ENCODE measurements around the gene PPP2R2C.

DNA sequence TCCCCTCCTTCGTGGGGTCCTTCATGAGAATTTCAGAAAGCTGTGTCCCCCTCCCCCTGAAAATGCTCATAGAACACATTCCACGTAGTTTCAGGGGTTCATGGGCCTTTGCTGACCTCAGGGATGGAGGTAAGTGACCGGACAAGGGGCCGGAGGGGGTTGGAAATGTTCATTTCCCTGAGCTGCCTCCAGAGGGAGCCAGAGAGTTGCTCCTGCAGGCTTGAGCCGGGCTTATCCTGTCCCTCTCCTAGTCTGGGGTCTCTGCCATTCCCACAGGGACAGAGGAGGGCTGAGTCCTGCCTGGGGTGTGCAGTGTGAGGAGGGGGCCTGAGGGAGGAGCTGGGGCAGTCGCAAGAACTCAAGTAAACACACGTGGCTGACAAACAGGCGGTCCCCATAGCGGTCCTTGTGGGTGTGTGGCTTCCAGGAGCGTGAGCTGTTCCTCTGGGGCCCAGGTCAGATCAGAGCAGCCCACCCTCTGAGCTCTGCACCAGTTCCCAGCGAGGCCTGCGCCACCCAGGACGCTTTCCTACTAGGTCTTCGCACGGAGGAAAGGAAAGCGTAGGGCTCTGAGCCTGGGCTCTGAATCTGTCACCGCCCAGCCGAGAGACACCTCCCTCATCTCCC, 140.3 kb downstream of the PPP2R2C start:
- TF ChIP-seq CHD1 (IDR thresholded peaks at IDR 0.05; ENCODE audit: low read depth, low read length) (no peak), FOS (IDR thresholded peaks at IDR 0.05; ENCODE audit: low read depth, low read length) (no peak), RAD21 (IDR thresholded peaks at IDR 0.05; ENCODE audit: low read length) (peak; percentile 65), POLR2A (IDR thresholded peaks at IDR 0.05; ENCODE audit: low read depth, low read length) (no peak), SMC3 (IDR thresholded peaks at IDR 0.05; ENCODE audit: low read depth, low read length) (peak; percentile 42; the same call in 1 of the 2 replicates), CEBPB (IDR thresholded peaks at IDR 0.05; ENCODE audit: low read depth, low read length) (no peak), RFX5 (IDR thresholded peaks at IDR 0.05; ENCODE audit: low read depth, low read length) (no peak), NFE2L2 (IDR thresholded peaks at IDR 0.05; ENCODE audit: low read depth, low read length) (no peak), MAZ (IDR thresholded peaks at IDR 0.05; ENCODE audit: borderline replicate concordance, low read depth, low read length) (peak; percentile 39; the same call in 1 of the 2 replicates)
- TF ChIP-seq, protein P1, sequence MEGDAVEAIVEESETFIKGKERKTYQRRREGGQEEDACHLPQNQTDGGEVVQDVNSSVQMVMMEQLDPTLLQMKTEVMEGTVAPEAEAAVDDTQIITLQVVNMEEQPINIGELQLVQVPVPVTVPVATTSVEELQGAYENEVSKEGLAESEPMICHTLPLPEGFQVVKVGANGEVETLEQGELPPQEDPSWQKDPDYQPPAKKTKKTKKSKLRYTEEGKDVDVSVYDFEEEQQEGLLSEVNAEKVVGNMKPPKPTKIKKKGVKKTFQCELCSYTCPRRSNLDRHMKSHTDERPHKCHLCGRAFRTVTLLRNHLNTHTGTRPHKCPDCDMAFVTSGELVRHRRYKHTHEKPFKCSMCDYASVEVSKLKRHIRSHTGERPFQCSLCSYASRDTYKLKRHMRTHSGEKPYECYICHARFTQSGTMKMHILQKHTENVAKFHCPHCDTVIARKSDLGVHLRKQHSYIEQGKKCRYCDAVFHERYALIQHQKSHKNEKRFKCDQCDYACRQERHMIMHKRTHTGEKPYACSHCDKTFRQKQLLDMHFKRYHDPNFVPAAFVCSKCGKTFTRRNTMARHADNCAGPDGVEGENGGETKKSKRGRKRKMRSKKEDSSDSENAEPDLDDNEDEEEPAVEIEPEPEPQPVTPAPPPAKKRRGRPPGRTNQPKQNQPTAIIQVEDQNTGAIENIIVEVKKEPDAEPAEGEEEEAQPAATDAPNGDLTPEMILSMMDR (conservative IDR thresholded peaks at IDR 0.05; ENCODE audit: low read depth, low read length) = peak; percentile 73
- TF ChIP-seq, protein P2, sequence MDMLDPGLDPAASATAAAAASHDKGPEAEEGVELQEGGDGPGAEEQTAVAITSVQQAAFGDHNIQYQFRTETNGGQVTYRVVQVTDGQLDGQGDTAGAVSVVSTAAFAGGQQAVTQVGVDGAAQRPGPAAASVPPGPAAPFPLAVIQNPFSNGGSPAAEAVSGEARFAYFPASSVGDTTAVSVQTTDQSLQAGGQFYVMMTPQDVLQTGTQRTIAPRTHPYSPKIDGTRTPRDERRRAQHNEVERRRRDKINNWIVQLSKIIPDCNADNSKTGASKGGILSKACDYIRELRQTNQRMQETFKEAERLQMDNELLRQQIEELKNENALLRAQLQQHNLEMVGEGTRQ (IDR thresholded peaks at IDR 0.05; ENCODE audit: low read depth, low read length) = no peak

Data from IMR-90 (cell line).